Neural cell (in vitro differentiated cells): Measurements from ENCODE around the gene ZNF750.

ENCODE experiments used
- CTCF ChIP-seq: fragments of 450-650 bp; IDR thresholded peaks from 2 replicates; pipeline ENCODE4 v1.5.1; 2014; ENCODE audit warnings: antibody characterized with exemption, mild to moderate bottlenecking, moderate library complexity; ENCODE audit not compliant: poor library complexity, severe bottlenecking
- EP300 ChIP-seq: fragments of 450-650 bp; conservative IDR thresholded peaks from 2 replicates; pipeline ENCODE4 v1.6.1; 2014; ENCODE audit warnings: antibody characterized with exemption, mild to moderate bottlenecking, moderate library complexity; ENCODE audit not compliant: poor library complexity, severe bottlenecking
- EZH2 ChIP-seq: fragments of 200-600, 300-800 bp; shearing (Covaris generic), sonication (generic); IDR thresholded peaks from 2 replicates; pipeline ENCODE4 v1.6.1; 2014; ENCODE audit warnings: antibody characterized with exemption, low read length, borderline replicate concordance, mild to moderate bottlenecking; ENCODE audit not compliant: insufficient read depth, poor library complexity, severe bottlenecking
- POLR2AphosphoS5 ChIP-seq: IDR thresholded peaks from 2 replicates; pipeline ENCODE4 v1.6.1; 2012
- RAD21 ChIP-seq: fragments of 450-650 bp; conservative IDR thresholded peaks from 2 replicates; pipeline ENCODE4 v1.6.1; 2014; ENCODE audit warnings: antibody characterized with exemption, mild to moderate bottlenecking, moderate library complexity
- TAF1 ChIP-seq: IDR thresholded peaks from 2 replicates; pipeline ENCODE4 v1.6.1; 2012; ENCODE audit warnings: low read depth

DNA sequence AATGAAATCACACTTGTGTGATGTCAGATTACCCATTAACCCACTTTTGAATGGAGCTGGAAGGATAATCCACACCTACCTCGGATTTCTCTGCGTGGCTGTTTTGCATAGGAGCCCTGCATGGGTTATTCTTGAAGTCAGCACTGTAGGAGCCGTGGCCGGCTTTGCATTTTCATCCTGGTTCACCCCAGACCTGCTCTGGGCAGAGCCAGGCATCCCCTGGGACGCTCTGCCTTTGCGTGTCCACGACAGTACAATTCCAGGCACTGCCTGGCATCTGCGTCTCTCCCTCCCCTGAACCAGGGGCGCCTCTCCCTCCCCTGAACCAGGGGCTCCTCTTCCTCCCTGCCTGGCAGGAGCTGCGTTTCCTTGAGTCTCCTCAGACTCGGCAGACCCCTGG lies 29.7 kb upstream of the ZNF750 start:
- no peak for TF ChIP-seq CTCF
- TF ChIP-seq TAF1, result no peak
- TF ChIP-seq EZH2, result no peak
- TF ChIP-seq EP300, result no peak
- no peak for TF ChIP-seq RAD21
- TF ChIP-seq POLR2AphosphoS5, result no peak
